ENCODE results near the gene CCDC149.

- no peak for TF ChIP-seq SP1 (IDR thresholded peaks at IDR 0.05)
- no peak for TF ChIP-seq SP1 (CRISPR knock-in tag; IDR thresholded peaks at IDR 0.05)
- TF ChIP-seq BHLHE40 (IDR thresholded peaks at IDR 0.05; ENCODE audit: low read length) = no peak
These were observed 56.3 kb downstream of the CCDC149 start for GRCh38 chr4:24856586-24856985.

All from HepG2 (cell line).